Gastroesophageal sphincter (tissue), 4 donors: ENCODE results near the gene INPP5A. TPM values are rescaled to one million over a fixed set of nuclear protein-coding genes. Genes with fewer than 3 reads are reported as not detected.

Source experiments
- ATAC-seq: fragments of 150-250 bp; one replicate; pipeline ENCODE4 v1.9.1; 2016; ENCODE audit warnings: mild to moderate bottlenecking, moderate library complexity
- H3K27ac ChIP-seq, 4 donors: fragments of 200-600 bp; sonication (generic) in 3 of 4; 1 replicate in 3 of 4; 2 replicates in 1 of 4; pipeline ENCODE4 v1.5.1; 2016 to 2019
- H3K27me3 ChIP-seq: fragments of 200-600 bp; sonication (generic); one replicate; pipeline ENCODE4 v1.5.1; 2019
- H3K36me3 ChIP-seq, 2 donors: fragments of 200-600 bp; sonication (generic); one replicate each; pipeline ENCODE4 v1.5.1; 2019; ENCODE audit warnings: control low read depth in 1 of 2
- H3K4me1 ChIP-seq, 3 donors: fragments of 200-600 bp; sonication (generic); 1 replicate in 2 of 3; 2 replicates in 1 of 3; pipeline ENCODE4 v1.5.1; 2016 to 2019; ENCODE audit warnings: control low read depth in 2 of 3
- H3K4me3 ChIP-seq, 2 donors: fragments of 200-600 bp; sonication (generic); one replicate each; pipeline ENCODE4 v1.5.1; 2019; ENCODE audit warnings: mild to moderate bottlenecking in 1 of 2, moderate library complexity in 1 of 2
- H3K9me3 ChIP-seq, 3 donors: fragments of 200-600 bp; sonication (generic); one replicate each; pipeline ENCODE4 v1.5.1; 2017 to 2019; ENCODE audit warnings: control low read depth in 2 of 3
- EP300 ChIP-seq: sonication (generic); formaldehyde crosslinking; IDR thresholded peaks from one replicate; pipeline ENCODE4 v1.6.1; 2017; ENCODE audit warnings: antibody characterized with exemption, mild to moderate bottlenecking
- POLR2A ChIP-seq, 2 donors: fragments of 450-650 bp; IDR thresholded peaks; one replicate each; pipeline ENCODE4 v1.6.1; 2017; ENCODE audit warnings: antibody characterized with exemption in 2 of 2, mild to moderate bottlenecking in 2 of 2, moderate library complexity in 1 of 2
- POLR2AphosphoS5 ChIP-seq: sonication (generic); formaldehyde crosslinking; IDR thresholded peaks from one replicate; pipeline ENCODE4 v1.6.1; 2017; ENCODE audit warnings: antibody characterized with exemption
- WGBS, 2 donors: methylation state at CpG; one replicate each; pipeline ENCODE4 v1.1.5; 2018; ENCODE audit warnings: low coverage in 1 of 2; 5-methylcytosine and 5-hydroxymethylcytosine counted together
- total RNA-seq, 4 donors: library from RNA; depleted of rRNA; stranded (reverse); fragments of >200 nt; gene quantifications; one replicate each; pipeline ENCODE4 v1.1.0, GENCODE V29; 2016
- TF ChIP-seq, protein P1 (sequence below), 4 experiments: fragments of 200-600 bp in 2 of 4; fragments of 450-650 bp in 2 of 4; sonication (generic) in 1 of 4; IDR thresholded peaks; one replicate each; pipeline ENCODE4 v1.5.1; 2017 to 2019; ENCODE audit warnings: antibody characterized with exemption in 4 of 4, mild to moderate bottlenecking in 2 of 4, moderate library complexity in 2 of 4

INPP5A gene
- total RNA-seq, 4 donors from 2014 or later, result 111 to 288 (median 215) TPM

GRCh38 chr10:132826524-132827422 lies 289.2 kb downstream of the INPP5A start:
- H3K9me3 ChIP-seq, result no peaks in the 10 kb centered on the region
- no peak for ATAC-seq
- WGBS, 2 donors, result 93 to 95% methylated on average over 6 to 11 of the region's 36 CpGs
- H3K27ac ChIP-seq, result no peak overlapping the region
- peaks cover 13% of the 10 kb centered on the region for H3K27me3 ChIP-seq
- no peak overlapping the region for H3K4me3 ChIP-seq
- no peaks in the 10 kb centered on the region for H3K4me1 ChIP-seq
- TF ChIP-seq, protein P1, sequence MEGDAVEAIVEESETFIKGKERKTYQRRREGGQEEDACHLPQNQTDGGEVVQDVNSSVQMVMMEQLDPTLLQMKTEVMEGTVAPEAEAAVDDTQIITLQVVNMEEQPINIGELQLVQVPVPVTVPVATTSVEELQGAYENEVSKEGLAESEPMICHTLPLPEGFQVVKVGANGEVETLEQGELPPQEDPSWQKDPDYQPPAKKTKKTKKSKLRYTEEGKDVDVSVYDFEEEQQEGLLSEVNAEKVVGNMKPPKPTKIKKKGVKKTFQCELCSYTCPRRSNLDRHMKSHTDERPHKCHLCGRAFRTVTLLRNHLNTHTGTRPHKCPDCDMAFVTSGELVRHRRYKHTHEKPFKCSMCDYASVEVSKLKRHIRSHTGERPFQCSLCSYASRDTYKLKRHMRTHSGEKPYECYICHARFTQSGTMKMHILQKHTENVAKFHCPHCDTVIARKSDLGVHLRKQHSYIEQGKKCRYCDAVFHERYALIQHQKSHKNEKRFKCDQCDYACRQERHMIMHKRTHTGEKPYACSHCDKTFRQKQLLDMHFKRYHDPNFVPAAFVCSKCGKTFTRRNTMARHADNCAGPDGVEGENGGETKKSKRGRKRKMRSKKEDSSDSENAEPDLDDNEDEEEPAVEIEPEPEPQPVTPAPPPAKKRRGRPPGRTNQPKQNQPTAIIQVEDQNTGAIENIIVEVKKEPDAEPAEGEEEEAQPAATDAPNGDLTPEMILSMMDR (IDR thresholded peaks at IDR 0.05), result no peak
- no peak for TF ChIP-seq POLR2AphosphoS5
- no peak for TF ChIP-seq EP300
- TF ChIP-seq POLR2A (IDR thresholded peaks at IDR 0.05), result no peak
- no peaks in the 10 kb centered on the region for H3K36me3 ChIP-seq

DNA sequence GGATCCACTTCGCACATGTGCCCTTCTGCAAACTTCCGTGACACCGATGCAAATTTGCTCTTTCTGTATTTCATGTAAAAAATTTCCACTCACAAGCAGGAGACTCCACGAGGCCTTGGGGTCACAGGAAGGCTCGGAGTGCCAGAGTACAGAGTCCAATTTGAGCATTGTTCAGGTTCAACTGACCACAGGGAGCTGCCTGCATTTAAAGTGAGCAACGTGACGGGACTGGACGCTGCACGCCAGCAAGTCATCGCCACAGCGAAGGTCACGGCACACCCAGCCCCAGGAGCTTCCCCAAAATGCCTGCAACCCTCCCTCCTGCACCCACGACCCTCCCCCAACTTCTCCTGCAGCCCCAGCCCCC lies 289.8 kb downstream of the INPP5A start:
- H3K27me3 ChIP-seq, result peaks cover 18% of the 10 kb centered on the region
- H3K9me3 ChIP-seq, result no peaks in the 10 kb centered on the region
- H3K27ac ChIP-seq, result no peak overlapping the region
- TF ChIP-seq, protein P1 (IDR thresholded peaks at IDR 0.05), result no peak
- no peak for TF ChIP-seq POLR2A (IDR thresholded peaks at IDR 0.05)
- no peak for TF ChIP-seq EP300
- no peak for TF ChIP-seq POLR2AphosphoS5
- H3K4me3 ChIP-seq, result no peak overlapping the region
- ATAC-seq, result no peak
- WGBS, 2 donors, result 80% methylated on average over 11 of the region's 13 CpGs; no CpG with 5 or more reads in 1 of the 2 donors
- H3K4me1 ChIP-seq, result no peaks in the 10 kb centered on the region
- H3K36me3 ChIP-seq, result no peaks in the 10 kb centered on the region

DNA sequence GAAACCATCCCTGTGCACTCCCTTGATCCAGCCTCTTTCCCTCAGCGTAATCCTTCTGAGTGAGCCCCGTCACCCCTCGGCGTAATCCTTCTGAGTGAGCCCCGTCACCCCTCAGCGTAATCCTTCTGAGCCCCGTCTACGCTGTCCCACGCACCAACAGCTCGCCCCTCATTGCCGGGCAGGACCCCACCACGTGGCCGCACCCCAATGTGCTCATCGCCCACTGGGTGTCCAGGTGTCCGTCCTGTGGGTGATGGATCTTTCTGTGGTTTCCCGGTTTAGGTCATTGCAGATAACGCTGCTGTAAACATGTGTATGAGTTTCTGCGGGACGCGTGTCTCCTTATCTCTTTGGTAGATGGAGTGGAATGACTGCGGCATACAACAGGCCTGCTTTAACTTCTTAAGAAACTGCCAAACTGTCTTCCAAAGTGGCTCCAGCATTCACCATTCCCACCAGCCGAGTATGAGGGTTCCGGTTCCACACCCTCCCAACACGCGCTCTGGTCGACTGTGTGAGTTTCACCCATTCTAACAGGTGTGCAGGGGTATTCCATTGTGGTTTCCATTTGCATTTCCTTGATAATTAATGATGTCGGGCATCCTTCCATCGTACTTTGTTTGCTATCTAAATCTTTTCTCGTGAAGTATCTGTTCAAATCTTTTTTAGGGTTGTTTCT lies 290.4 kb downstream of the INPP5A start:
- Histone ChIP-seq H3K4me1 (no peaks in the 10 kb centered on the region), H3K4me3 (no peak overlapping the region), H3K27ac (no peak overlapping the region), H3K9me3 (no peaks in the 10 kb centered on the region), H3K36me3 (no peaks in the 10 kb centered on the region), H3K27me3 (peaks cover 24% of the 10 kb centered on the region)
- ATAC-seq, result no peak
- TF ChIP-seq POLR2A (IDR thresholded peaks at IDR 0.05) (no peak), EP300 (no peak), POLR2AphosphoS5 (no peak)
- TF ChIP-seq, protein P1 (IDR thresholded peaks at IDR 0.05), result no peak
- WGBS, 2 donors, result 70 to 90% methylated on average over 10 to 25 of the region's 29 CpGs

GRCh38 chr10:132828681-132829080 lies 291.1 kb downstream of the INPP5A start:
- ATAC-seq, result no peak
- Histone ChIP-seq H3K27ac (no peak overlapping the region), H3K4me1 (no peaks in the 10 kb centered on the region), H3K4me3 (no peak overlapping the region), H3K9me3 (no peaks in the 10 kb centered on the region), H3K36me3 (no peaks in the 10 kb centered on the region), H3K27me3 (peaks cover 30% of the 10 kb centered on the region)
- WGBS, 2 donors, result 91 to 93% methylated on average over 9 to 13 of the region's 20 CpGs
- TF ChIP-seq EP300 (no peak), POLR2AphosphoS5 (no peak)

- no peaks in the 10 kb centered on the region for H3K36me3 ChIP-seq
- H3K4me1 ChIP-seq, result no peaks in the 10 kb centered on the region
- no peak overlapping the region for H3K27ac ChIP-seq
- no peak overlapping the region for H3K4me3 ChIP-seq
- no peaks in the 10 kb centered on the region for H3K9me3 ChIP-seq
- ATAC-seq, result no peak
- WGBS, 2 donors, result 47 to 52% methylated on average over 4 to 8 of the region's 8 CpGs
- peaks cover 38% of the 10 kb centered on the region for H3K27me3 ChIP-seq
- TF ChIP-seq EP300 (no peak), POLR2AphosphoS5 (no peak), POLR2A (IDR thresholded peaks at IDR 0.05) (no peak)
- TF ChIP-seq, protein P1 (IDR thresholded peaks at IDR 0.05), result no peak
Measured at GRCh38 chr10:132829403-132829802, 291.8 kb downstream of the INPP5A start.
